Esophagus muscularis mucosa (tissue), 4 donors: Measurements from ENCODE around the gene STAT4.

Experiments used
- CTCF ChIP-seq, 3 experiments: fragments of 200-600 bp in 2 of 3; fragments of 450-650 bp in 1 of 3; sonication (generic) in 2 of 3; IDR thresholded peaks; one replicate each; pipeline ENCODE4 v1.5.1; 2017 to 2019; ENCODE audit warnings: antibody characterized with exemption in 3 of 3, mild to moderate bottlenecking in 2 of 3, moderate library complexity in 1 of 3
- EP300 ChIP-seq: sonication (generic); formaldehyde crosslinking; IDR thresholded peaks from one replicate; pipeline ENCODE4 v1.6.1; 2017; ENCODE audit warnings: antibody characterized with exemption
- POLR2A ChIP-seq: fragments of 450-650 bp; IDR thresholded peaks from one replicate; pipeline ENCODE4 v1.6.1; 2017; ENCODE audit warnings: antibody characterized with exemption, moderate library complexity, mild to moderate bottlenecking, low read depth
- POLR2AphosphoS5 ChIP-seq, 2 donors: sonication (generic); formaldehyde crosslinking; IDR thresholded peaks; one replicate each; pipeline ENCODE4 v1.6.1; 2017; ENCODE audit warnings: antibody characterized with exemption in 2 of 2

GRCh38 chr2:190990132-190990531 lies 160.7 kb downstream of the STAT4 start:
- TF ChIP-seq POLR2A (no peak), POLR2AphosphoS5 (IDR thresholded peaks at IDR 0.05) (no peak), EP300 (no peak), CTCF (IDR thresholded peaks at IDR 0.05) (no peak)
